ENCODE results near the gene MARK2. TPM values are rescaled to one million over a fixed set of nuclear protein-coding genes. Genes with fewer than 3 reads are reported as not detected.

The MARK2 gene
- total and polyA plus RNA-seq, 10 of the 15 experiments (the other 5 are each of a cell fraction or from before 2014, with no cell fraction given) = 0.19 to 29.5 (median 13.2) TPM

GRCh38 chr11:63813035-63813562, 25.8 kb upstream of the MARK2 start, which contains the start of gene SPINDOC (continued):
- TF ChIP-seq USF1 (IDR thresholded peaks at IDR 0.05; ENCODE audit: borderline replicate concordance, extremely low read length, insufficient read depth, low read depth, low read length) (peak; percentile 29), ATF7 (IDR thresholded peaks at IDR 0.05; ENCODE audit: low read depth) (no peak), EGR1 (IDR thresholded peaks at IDR 0.05; ENCODE audit: borderline replicate concordance in 1 of 2, low read depth in 2 of 2, low read length in 2 of 2) (peak in 1 of 2 experiments; percentile 12; a peak in 1 of 3 replicates), GATAD2B (conservative IDR thresholded peaks at IDR 0.05; ENCODE audit: low read depth) (peak; percentile 16; the same call in 1 of the 2 replicates), RUNX3 (IDR thresholded peaks at IDR 0.05; ENCODE audit: low read length) (0 out of 2 replicates have a peak, but pooled peaks have one; percentile 29), POLR2A (IDR thresholded peaks at IDR 0.05; ENCODE audit: low read depth, low read length) (peak; percentile 77), HDAC2 (IDR thresholded peaks at IDR 0.05) (no peak), ETV6 (conservative IDR thresholded peaks at IDR 0.05 in 1 of 2, IDR thresholded peaks at IDR 0.05 in 1 of 2; ENCODE audit: borderline replicate concordance in 1 of 2, low read depth in 1 of 2) (no peak)

GRCh38 chr11:63813563-63814382, 25.1 kb upstream of the MARK2 start:
- ChIA-PET RAD21 (ENCODE audit: unreplicated experiment) (interaction anchor here (1.3 kb wide), 1 partner anchor 24 kb away, joined by 8 read pairs; the partner anchor contains the start of gene MARK2), POLR2A (interaction anchor here (0.5 to 1.0 kb wide), 3 partner anchors 15 to 25 kb away, joined by 3 to 4 read pairs (median 3); partner anchors contain the start of gene MARK2), CTCF (interaction anchor here (1.1 kb wide), 1 partner anchor 58 kb away, joined by 3 read pairs; no protein-coding TSS in a partner anchor), SMC1A (ENCODE audit: uncharacterized antibody, unreplicated experiment) (interaction anchor here (1.1 kb wide), 1 partner anchor 24 kb away, joined by 3 read pairs; no protein-coding TSS in a partner anchor)
- intact Hi-C loops (cut with micrococcal nuclease; ENCODE audit: unreplicated experiment) = no loop called here
- Histone ChIP-seq H3K4me1 (ENCODE audit: control insufficient read depth, insufficient read depth, low read length) (peaks cover 7% of the 10 kb centered on the region; the same call in 1 of the 2 replicates), H3K27ac (ENCODE audit: control insufficient read depth, insufficient read depth) (peak overlapping the region; percentile 83), H3K9me3 (replicated peaks; ENCODE audit: control insufficient read depth, insufficient read depth, low read length) (no peaks in the 10 kb centered on the region), H3K4me3 (peak overlapping the region; percentile 73), H4K20me1 (ENCODE audit: control insufficient read depth, insufficient read depth) (peaks cover 4% of the 10 kb centered on the region; the same call in 1 of the 2 replicates), H3K79me2 (ENCODE audit: control insufficient read depth, insufficient read depth, low read length) (peaks cover 32% of the 10 kb centered on the region), H3K4me2 (ENCODE audit: control insufficient read depth, insufficient read depth) (peak overlapping the region; percentile 66), H3K36me3 (ENCODE audit: control insufficient read depth in 2 of 2, insufficient read depth in 2 of 2, low read length in 1 of 2) (peaks cover 11 to 18% of the 10 kb centered on the region in 2 experiments), H3K9ac (ENCODE audit: control insufficient read depth, insufficient read depth, low read length) (peak overlapping the region; percentile 74), H3K27me3 (replicated peaks in 1 of 2; ENCODE audit: control insufficient read depth in 2 of 2, insufficient read depth in 2 of 2, low read length in 1 of 2) (no peaks in the 10 kb centered on the region), H2AFZ (ENCODE audit: control insufficient read depth, low read depth, low read length) (peak overlapping the region; percentile 91)
- no peak for FAIRE-seq
- BruUV-seq (replicated peaks) = no TSS peak
- under 1% methylated on average over 72 of the region's 74 CpGs for WGBS (ENCODE audit: insufficient coverage, insufficient replicate concordance, low lambda C conversion rate, missing lambda C conversion rate)
- in situ Hi-C loops (cut with MboI) = no loop called here
- peak; percentile 76 for ATAC-seq
- DNase-seq (ENCODE audit: low read depth, low spot score) = no peak
- 0 out of 2 replicates have a peak, but pooled peaks have one; percentile 34 for TF ChIP-seq CBFB (IDR thresholded peaks at IDR 0.05; ENCODE audit: low read depth)
- peak; percentile 11; the same call in 1 of the 2 replicates for TF ChIP-seq YY1 (IDR thresholded peaks at IDR 0.05; ENCODE audit: low read depth, low read length)
- TF ChIP-seq SREBF2 (IDR thresholded peaks at IDR 0.05; ENCODE audit: low read length) = no peak
- TF ChIP-seq EED (IDR thresholded peaks at IDR 0.05; ENCODE audit: low read depth) = peak; percentile 54
- TF ChIP-seq HDGF (IDR thresholded peaks at IDR 0.05) = 0 out of 2 replicates have a peak, but pooled peaks have one; percentile 14
- 0 out of 2 replicates have a peak, but pooled peaks have one; percentile 50 for TF ChIP-seq IKZF1 (conservative IDR thresholded peaks at IDR 0.05)
- TF ChIP-seq NKRF (conservative IDR thresholded peaks at IDR 0.05) = peak; percentile 23; the same call in 1 of the 2 replicates
- TF ChIP-seq IKZF2 (IDR thresholded peaks at IDR 0.05) = peak; percentile 22 to 25; a peak in 2 of 4 replicates
- TF ChIP-seq ZBED1 (IDR thresholded peaks at IDR 0.05; ENCODE audit: borderline replicate concordance) = no peak
- TF ChIP-seq POLR2A (IDR thresholded peaks at IDR 0.05; ENCODE audit: low read depth, low read length) = peak; percentile 64
- peak; percentile 14; the same call in 1 of the 2 replicates for TF ChIP-seq NR2F1 (conservative IDR thresholded peaks at IDR 0.05)
- TF ChIP-seq BHLHE40 (IDR thresholded peaks at IDR 0.05; ENCODE audit: borderline replicate concordance in 1 of 2, low read depth in 2 of 2, low read length in 1 of 2) = peak; percentile 17 to 18; a peak in 1 of 4 replicates
- 0 out of 2 replicates have a peak, but pooled peaks have one; percentile 33 for TF ChIP-seq NBN (IDR thresholded peaks at IDR 0.05)

Data from GM12878 (cell line).